GM12878 (cell line): ENCODE measurements around the gene DCAF17. TPM values are rescaled to one million over a fixed set of nuclear protein-coding genes. Genes with fewer than 3 reads are reported as not detected.

Source experiments
- BCL3 ChIP-seq: IDR thresholded peaks from 2 replicates; pipeline ENCODE4 v1.6.1; 2011; ENCODE audit warnings: borderline replicate concordance, low read depth, mild to moderate bottlenecking, moderate library complexity, low read length; ENCODE audit not compliant: insufficient read depth, poor library complexity, severe bottlenecking
- BHLHE40 ChIP-seq, 2 experiments: fragments of 450-650 bp in 1 of 2; IDR thresholded peaks; 2 replicates each; pipeline ENCODE4 v1.6.1; 2011 to 2017; ENCODE audit warnings: low read depth in 2 of 2, borderline replicate concordance in 1 of 2, improper control_type of control experiment in 1 of 2, low read length in 1 of 2, mild to moderate bottlenecking in 1 of 2
- CBX5 ChIP-seq: sonication (generic); IDR thresholded peaks from 2 replicates; pipeline ENCODE4 v1.6.1; 2016; ENCODE audit warnings: low read depth, moderate library complexity, mild to moderate bottlenecking, inconsistent platforms
- CEBPB ChIP-seq, 2 experiments: fragments of 150-350 bp in 1 of 2; IDR thresholded peaks; 2 replicates each; pipeline ENCODE4 v1.6.1; 2012 to 2014; ENCODE audit warnings: low read depth in 2 of 2, low read length in 2 of 2, borderline replicate concordance in 1 of 2, inconsistent platforms in 1 of 2
- CREM ChIP-seq: IDR thresholded peaks from 2 replicates; pipeline ENCODE4 v1.6.1; 2014; ENCODE audit warnings: antibody characterized with exemption, low read depth
- CTCF ChIP-seq, 3 experiments: IDR thresholded peaks in 2 of 3; conservative IDR thresholded peaks in 1 of 3; 2 replicates each; pipeline ENCODE4 v1.5.1; 2011; ENCODE audit warnings: low read depth in 3 of 3, low read length in 3 of 3, mild to moderate bottlenecking in 3 of 3, control low read depth in 2 of 3, moderate library complexity in 2 of 3, inconsistent platforms in 1 of 3, mixed read lengths in 1 of 3; ENCODE audit not compliant: control insufficient read depth in 2 of 3, insufficient read depth in 1 of 3; ENCODE audit errors: extremely low read depth in 1 of 3
- DPF2 ChIP-seq: fragments of 450-650 bp; IDR thresholded peaks from 2 replicates; pipeline ENCODE4 v1.6.1; 2017; ENCODE audit warnings: mild to moderate bottlenecking
- EGR1 ChIP-seq, 2 experiments: IDR thresholded peaks; 1 replicate in 1 of 2; 2 replicates in 1 of 2; pipeline ENCODE4 v1.6.1; 2011 to 2012; ENCODE audit warnings: low read depth in 2 of 2, low read length in 2 of 2, borderline replicate concordance in 1 of 2, mild to moderate bottlenecking in 1 of 2, moderate library complexity in 1 of 2
- FOS ChIP-seq: IDR thresholded peaks from 3 replicates; pipeline ENCODE4 v1.6.1; 2011; ENCODE audit warnings: borderline replicate concordance; ENCODE audit not compliant: insufficient read length; ENCODE audit errors: extremely low read depth
- HDGF ChIP-seq: fragments of 450-650 bp; IDR thresholded peaks from 2 replicates; pipeline ENCODE4 v1.6.1; 2016; ENCODE audit warnings: antibody characterized with exemption
- MTA3 ChIP-seq: IDR thresholded peaks from 2 replicates; pipeline ENCODE4 v1.6.1; 2012; ENCODE audit warnings: low read length, inconsistent platforms, borderline replicate concordance
- NBN ChIP-seq: fragments of 450-650 bp; IDR thresholded peaks from 2 replicates; pipeline ENCODE4 v1.6.1; 2016
- NRF1 ChIP-seq: conservative IDR thresholded peaks from 2 replicates; pipeline ENCODE4 v1.6.1; 2011; ENCODE audit warnings: mild to moderate bottlenecking, low read depth, low read length, improper control_type of control experiment
- POLR2AphosphoS5 ChIP-seq: IDR thresholded peaks from 2 replicates; pipeline ENCODE4 v1.6.1; 2011; ENCODE audit warnings: mild to moderate bottlenecking, low read length, inconsistent platforms
- POU2F2 ChIP-seq: IDR thresholded peaks from 3 replicates; pipeline ENCODE4 v1.6.1; 2011; ENCODE audit warnings: low read depth, mild to moderate bottlenecking, low read length, borderline replicate concordance
- REST ChIP-seq: IDR thresholded peaks from 2 replicates; pipeline ENCODE4 v1.6.1; 2012; ENCODE audit warnings: mild to moderate bottlenecking, low read depth, low read length
- ZBTB40 ChIP-seq: fragments of 450-650 bp; IDR thresholded peaks from 2 replicates; pipeline ENCODE4 v1.6.1; 2016; ENCODE audit warnings: mild to moderate bottlenecking, moderate library complexity, borderline replicate concordance
- polyA plus RNA-seq, 11 experiments: library from polyadenylated mRNA; depleted of rRNA in 4 of 11; unstranded in 6 of 11; stranded (reverse) in 5 of 11; fragments of >200 nt; fragmentation: Nextera tagmentation in 4 of 11; fragmentation: Illumina TruSeq in 1 of 11; extraction: Ambion mirVana in 4 of 11; extraction: Trizol in 1 of 11; gene quantifications; 1 replicate in 1 of 11; 2 replicates in 10 of 11; pipeline versions ENCODE4 v1.2.1 to v1.2.3, GENCODE V29; 2011 to 2016; ENCODE audit warnings: inconsistent platforms in 2 of 11, missing spikeins in 2 of 11, low read depth in 1 of 11
- total RNA-seq, 4 experiments: library from RNA; depleted of rRNA in 3 of 4; stranded (reverse); fragments of >200 nt in 3 of 4; fragmentation: Illumina TruSeq in 1 of 4; extraction: Trizol in 1 of 4; gene quantifications; 2 replicates each; pipeline versions ENCODE4 v1.2.1 to v1.2.3, GENCODE V29; 2013 to 2021

DCAF17 gene
- total and polyA plus RNA-seq, 10 of the 15 experiments (the other 5 are each of a cell fraction or from before 2014, with no cell fraction given) = 5.2 to 32.9 (median 23.4) TPM

GRCh38 chr2:171513719-171514160 lies 79.7 kb downstream of the DCAF17 start (continued):
- TF ChIP-seq REST = no peak
- TF ChIP-seq HDGF = no peak
- TF ChIP-seq BHLHE40 (IDR thresholded peaks at IDR 0.05; ENCODE audit: borderline replicate concordance in 1 of 2, low read depth in 2 of 2, low read length in 1 of 2) = peak in 1 of 2 experiments; percentile 8; a peak in 1 of 4 replicates
- peak; percentile 60 for TF ChIP-seq DPF2
- TF ChIP-seq EGR1 (IDR thresholded peaks at IDR 0.05; ENCODE audit: borderline replicate concordance in 1 of 2, low read depth in 2 of 2, low read length in 2 of 2) = no peak
- no peak for TF ChIP-seq CBX5
- TF ChIP-seq CREM = no peak
- TF ChIP-seq NRF1 = no peak
- peak; percentile 70; the same call in 1 of the 2 replicates for TF ChIP-seq NBN
- no peak for TF ChIP-seq ZBTB40
- no peak for TF ChIP-seq FOS
- 0 out of 4 replicates have a peak, but pooled peaks of 1 of the 2 experiments have one; percentile 24 for TF ChIP-seq CEBPB (IDR thresholded peaks at IDR 0.05; ENCODE audit: borderline replicate concordance in 1 of 2, low read depth in 2 of 2, low read length in 2 of 2)
- no peak for TF ChIP-seq POU2F2
- no peak for TF ChIP-seq POLR2AphosphoS5
- no peak for TF ChIP-seq BCL3
- peak; percentile 64; the same call in 1 of the 2 replicates for TF ChIP-seq MTA3
- TF ChIP-seq CTCF (IDR thresholded peaks at IDR 0.05 in 2 of 3, conservative IDR thresholded peaks at IDR 0.05 in 1 of 3; ENCODE audit: control insufficient read depth in 2 of 3, extremely low read depth in 1 of 3, insufficient read depth in 1 of 3, low read depth in 3 of 3, low read length in 3 of 3) = no peak
